Upper lobe of left lung (tissue), 6 donors: ENCODE data around the gene KNDC1. TPM values are rescaled to one million over a fixed set of nuclear protein-coding genes. Genes with fewer than 3 reads are reported as not detected.
A peak's percentile ranks its signal among the peaks of the same experiment; 100 is the strongest.
"Not testable (repeated sequence)": the region's sequence is repeated elsewhere in the genome, so short reads cannot be mapped to it uniquely, and the experiment has no call there.

Source experiments
- ATAC-seq, 2 donors: fragments of 200-7000 bp; cut with Tn5 transposase; one replicate each; pipeline ENCODE4 v1.9.1; 2022; ENCODE audit warnings: mild to moderate bottlenecking in 2 of 2, moderate library complexity in 2 of 2; ENCODE audit not compliant: low FRiP score in 2 of 2
- DNase-seq, 2 donors: peaks; one replicate each; pipeline ENCODE4 v3.0.0-alpha.2; 2019 to 2020
- H3K27ac ChIP-seq, 4 donors: fragments of 200-600 bp; sonication (generic); one replicate each; pipeline ENCODE4 v1.5.1; 2016 to 2019
- H3K27me3 ChIP-seq, 4 donors: fragments of 200-600 bp; sonication (generic); one replicate each; pipeline ENCODE4 v1.5.1; 2017 to 2019
- H3K36me3 ChIP-seq, 4 donors: fragments of 200-600 bp; sonication (generic); one replicate each; pipeline ENCODE4 v1.5.1; 2016 to 2019
- H3K4me1 ChIP-seq, 4 donors: fragments of 200-600 bp; sonication (generic); one replicate each; pipeline ENCODE4 v1.5.1; 2018 to 2019
- H3K4me3 ChIP-seq, 4 donors: fragments of 200-600 bp; sonication (generic); one replicate each; pipeline ENCODE4 v1.5.1; 2017 to 2019; ENCODE audit warnings: mild to moderate bottlenecking in 2 of 4, moderate library complexity in 1 of 4
- H3K9me3 ChIP-seq, 4 donors: fragments of 200-600 bp; sonication (generic); one replicate each; pipeline ENCODE4 v1.5.1; 2018 to 2019
- EP300 ChIP-seq, 4 donors: sonication (generic); formaldehyde crosslinking; IDR thresholded peaks; one replicate each; pipeline ENCODE4 v1.5.1; 2017; ENCODE audit warnings: antibody characterized with exemption in 4 of 4, control low read depth in 2 of 4
- POLR2A ChIP-seq, 4 donors: fragments of 450-650 bp; IDR thresholded peaks; one replicate each; pipeline ENCODE4 v1.5.1; 2016 to 2017; ENCODE audit warnings: antibody characterized with exemption in 4 of 4, mild to moderate bottlenecking in 2 of 4
- POLR2AphosphoS5 ChIP-seq, 2 donors: sonication (generic); formaldehyde crosslinking; IDR thresholded peaks; one replicate each; pipeline ENCODE4 v1.5.1; 2017; ENCODE audit warnings: antibody characterized with exemption in 2 of 2
- WGBS, 2 donors: methylation state at CpG; one replicate each; pipeline ENCODE4 v1.1.5; 2017 to 2018; 5-methylcytosine and 5-hydroxymethylcytosine counted together
- total RNA-seq, 6 donors: library from RNA; depleted of rRNA in 4 of 6; stranded (reverse); fragments of >200 nt in 4 of 6; gene quantifications; one replicate each; pipeline versions ENCODE4 v1.1.0 to v1.2.1, GENCODE V29; 2016 to 2021
- TF ChIP-seq, protein P1 (sequence below), 6 experiments: fragments of 450-650 bp in 4 of 6; fragments of 200-600 bp in 2 of 6; sonication (generic) in 2 of 6; IDR thresholded peaks; one replicate each; pipeline ENCODE4 v1.5.1; 2016 to 2019; ENCODE audit warnings: antibody characterized with exemption in 6 of 6
- donor health status: DM: no; HTN: no; CAD: no; lungs with moderate emphysema.
- donor health status: DM: no; HTN: yes; CAD: no; lungs with severe emphysema.

The KNDC1 gene
- total RNA-seq, 6 donors from 2014 or later: 7.1 to 30.3 (median 15.5) TPM

DNA sequence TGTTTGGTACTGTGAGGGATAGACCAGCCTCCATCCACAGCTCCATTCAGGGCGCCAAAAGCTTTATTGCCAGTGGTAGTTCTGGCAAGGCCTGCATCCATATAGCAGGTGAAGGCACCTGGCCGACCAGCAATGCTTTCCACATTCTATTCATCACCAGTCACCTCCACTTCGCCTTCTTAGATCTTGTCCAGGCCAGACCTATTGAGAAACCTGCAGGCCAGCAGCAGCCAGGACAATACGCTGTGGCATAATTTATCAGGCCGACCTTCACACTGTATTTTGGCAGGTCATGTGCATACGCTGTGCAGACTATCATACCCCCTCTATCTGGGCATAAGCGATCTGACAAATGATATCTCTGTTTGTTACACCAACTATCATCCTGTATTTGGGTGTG, 15.2 kb upstream of the KNDC1 start:
- Histone ChIP-seq H3K27ac (no peak overlapping the region), H3K27me3 (peaks cover 0 to 3% (median 0%) of the 10 kb centered on the region in 4 donors), H3K4me3 (no peak overlapping the region), H3K9me3 (peaks cover 0 to 4% (median 0%) of the 10 kb centered on the region in 4 donors), H3K4me1 (peaks cover 0 to 5% (median 0%) of the 10 kb centered on the region in 4 donors), H3K36me3 (no peaks in the 10 kb centered on the region)
- DNase-seq (peak in 1 of 2 donors; percentile 14), ATAC-seq (no peak)
- 91 to 92% methylated on average over 7 of the region's 7 CpGs for WGBS, 2 donors
- TF ChIP-seq EP300 (IDR thresholded peaks at IDR 0.05): no peak
- no peak for TF ChIP-seq POLR2AphosphoS5 (IDR thresholded peaks at IDR 0.05)
- TF ChIP-seq, protein P1, sequence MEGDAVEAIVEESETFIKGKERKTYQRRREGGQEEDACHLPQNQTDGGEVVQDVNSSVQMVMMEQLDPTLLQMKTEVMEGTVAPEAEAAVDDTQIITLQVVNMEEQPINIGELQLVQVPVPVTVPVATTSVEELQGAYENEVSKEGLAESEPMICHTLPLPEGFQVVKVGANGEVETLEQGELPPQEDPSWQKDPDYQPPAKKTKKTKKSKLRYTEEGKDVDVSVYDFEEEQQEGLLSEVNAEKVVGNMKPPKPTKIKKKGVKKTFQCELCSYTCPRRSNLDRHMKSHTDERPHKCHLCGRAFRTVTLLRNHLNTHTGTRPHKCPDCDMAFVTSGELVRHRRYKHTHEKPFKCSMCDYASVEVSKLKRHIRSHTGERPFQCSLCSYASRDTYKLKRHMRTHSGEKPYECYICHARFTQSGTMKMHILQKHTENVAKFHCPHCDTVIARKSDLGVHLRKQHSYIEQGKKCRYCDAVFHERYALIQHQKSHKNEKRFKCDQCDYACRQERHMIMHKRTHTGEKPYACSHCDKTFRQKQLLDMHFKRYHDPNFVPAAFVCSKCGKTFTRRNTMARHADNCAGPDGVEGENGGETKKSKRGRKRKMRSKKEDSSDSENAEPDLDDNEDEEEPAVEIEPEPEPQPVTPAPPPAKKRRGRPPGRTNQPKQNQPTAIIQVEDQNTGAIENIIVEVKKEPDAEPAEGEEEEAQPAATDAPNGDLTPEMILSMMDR (IDR thresholded peaks at IDR 0.05): no peak
- no peak for TF ChIP-seq POLR2A (IDR thresholded peaks at IDR 0.05)

DNA sequence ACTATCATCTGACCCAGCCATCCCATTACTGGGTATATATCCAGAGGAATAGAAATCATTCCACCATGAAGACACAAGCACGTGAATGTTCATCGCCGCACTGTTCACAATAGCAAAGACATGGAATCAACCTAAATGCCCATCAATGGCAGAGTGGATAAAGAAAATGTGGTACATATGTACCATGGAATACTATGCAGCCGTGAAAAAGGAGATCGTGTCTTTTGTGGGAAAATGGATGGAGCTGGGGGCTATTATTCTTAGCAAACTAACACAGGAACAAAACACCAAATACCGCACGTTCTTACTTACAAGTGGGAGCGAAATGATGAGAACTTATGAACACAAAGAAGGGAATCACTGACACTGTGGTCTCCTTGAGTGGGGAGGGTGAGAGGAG, 9.8 kb upstream of the KNDC1 start:
- no peak for DNase-seq
- Histone ChIP-seq H3K36me3 (no peaks in the 10 kb centered on the region), H3K27me3 (no peaks in the 10 kb centered on the region), H3K4me3 (no peak overlapping the region), H3K9me3 (peaks cover 0 to 4% (median 0%) of the 10 kb centered on the region in 4 donors), H3K27ac (no peak overlapping the region), H3K4me1 (no peaks in the 10 kb centered on the region)
- TF ChIP-seq, protein P1 (IDR thresholded peaks at IDR 0.05): no peak
- TF ChIP-seq POLR2A (IDR thresholded peaks at IDR 0.05) (no peak), POLR2AphosphoS5 (IDR thresholded peaks at IDR 0.05) (no peak), EP300 (IDR thresholded peaks at IDR 0.05) (no peak)
- 95 to 97% methylated on average over 8 of the region's 8 CpGs for WGBS, 2 donors
- ATAC-seq: no peak

DNA sequence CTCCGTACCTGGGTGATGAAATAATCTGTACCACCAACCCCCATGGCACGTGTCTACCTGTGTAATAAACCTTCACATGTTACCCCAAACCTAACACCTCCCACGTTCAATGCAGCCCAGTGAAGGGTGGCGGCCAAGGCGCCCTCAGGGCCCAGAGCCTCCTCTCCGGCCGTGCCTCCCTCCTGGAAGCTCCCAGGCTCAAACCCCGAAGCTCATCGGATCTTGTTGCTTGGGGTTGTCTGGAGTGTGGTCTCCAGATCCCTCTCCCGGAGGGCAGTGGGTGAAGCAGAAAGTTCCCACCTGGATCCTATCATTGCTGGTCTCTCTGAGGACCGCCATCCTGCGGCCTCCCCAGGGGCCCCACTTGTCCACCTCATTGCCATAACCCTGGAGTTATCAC, 9.4 kb upstream of the KNDC1 start:
- no peak overlapping the region for H3K27ac ChIP-seq
- peaks cover 0 to 4% (median 0%) of the 10 kb centered on the region in 4 donors for H3K9me3 ChIP-seq
- DNase-seq: no peak
- 93% methylated on average over 12 of the region's 12 CpGs for WGBS, 2 donors
- H3K36me3 ChIP-seq: no peaks in the 10 kb centered on the region
- no peak for TF ChIP-seq POLR2AphosphoS5 (IDR thresholded peaks at IDR 0.05)
- TF ChIP-seq EP300 (IDR thresholded peaks at IDR 0.05): no peak
- TF ChIP-seq, protein P1 (IDR thresholded peaks at IDR 0.05): no peak
- TF ChIP-seq POLR2A (IDR thresholded peaks at IDR 0.05): no peak
- H3K4me3 ChIP-seq: no peak overlapping the region
- no peaks in the 10 kb centered on the region for H3K27me3 ChIP-seq
- H3K4me1 ChIP-seq: no peaks in the 10 kb centered on the region
- ATAC-seq: peak in 1 of 2 donors; percentile 43

DNA sequence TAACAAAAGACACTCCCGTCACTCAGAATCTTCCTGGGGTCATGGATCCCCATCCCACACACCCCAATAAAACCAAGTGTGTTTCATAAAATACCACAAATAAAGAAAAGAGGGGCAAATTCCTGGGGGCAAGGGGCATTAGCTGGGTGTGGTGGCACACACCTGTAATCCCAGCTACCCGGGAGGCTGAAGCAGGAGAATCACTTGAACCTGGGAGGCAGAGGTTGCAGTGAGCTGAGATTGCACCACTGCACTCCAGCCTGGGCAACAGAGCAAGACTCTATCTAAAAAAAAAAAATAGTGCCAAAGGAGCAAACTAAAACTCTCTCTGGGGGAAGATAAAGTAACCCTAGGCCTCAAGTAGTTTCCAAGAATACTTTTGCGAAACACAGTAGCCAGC, 8.9 kb upstream of the KNDC1 start:
- not testable (repeated sequence) for H3K27ac ChIP-seq, H3K4me1 ChIP-seq, ATAC-seq, H3K36me3 ChIP-seq, H3K9me3 ChIP-seq, H3K27me3 ChIP-seq, DNase-seq, H3K4me3 ChIP-seq
- 85 to 92% methylated on average over 3 of the region's 3 CpGs for WGBS, 2 donors

DNA sequence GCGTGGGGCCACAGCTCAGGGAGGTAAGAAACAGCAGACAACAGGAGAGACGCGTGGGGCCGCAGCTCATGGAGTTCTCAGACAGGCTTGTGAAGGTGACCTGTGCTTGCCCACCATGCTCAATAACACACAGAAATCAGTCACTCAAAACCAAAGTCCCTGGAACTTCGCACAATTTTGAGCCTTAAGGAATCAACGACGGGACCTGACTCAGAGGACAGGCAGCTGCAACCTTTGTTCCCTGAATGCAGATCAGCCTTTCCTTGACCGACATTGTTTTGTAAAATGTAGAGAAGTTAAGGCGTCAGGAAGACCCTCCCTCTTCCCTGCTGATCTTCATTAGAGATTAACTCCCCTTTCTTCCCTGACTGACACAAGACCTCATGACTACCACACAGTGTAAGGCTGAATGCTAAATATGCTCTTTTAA, 8.5 kb upstream of the KNDC1 start:
- H3K9me3 ChIP-seq: peaks cover 0 to 4% (median 0%) of the 10 kb centered on the region in 4 donors
- no peak for TF ChIP-seq EP300 (IDR thresholded peaks at IDR 0.05)
- H3K4me3 ChIP-seq: no peak overlapping the region
- ATAC-seq: no peak
- no peak for DNase-seq
- WGBS, 2 donors: 26 to 47% methylated on average over 9 of the region's 9 CpGs
- H3K4me1 ChIP-seq: no peaks in the 10 kb centered on the region
- no peaks in the 10 kb centered on the region for H3K27me3 ChIP-seq
- no peak overlapping the region for H3K27ac ChIP-seq
- H3K36me3 ChIP-seq: no peaks in the 10 kb centered on the region

DNA sequence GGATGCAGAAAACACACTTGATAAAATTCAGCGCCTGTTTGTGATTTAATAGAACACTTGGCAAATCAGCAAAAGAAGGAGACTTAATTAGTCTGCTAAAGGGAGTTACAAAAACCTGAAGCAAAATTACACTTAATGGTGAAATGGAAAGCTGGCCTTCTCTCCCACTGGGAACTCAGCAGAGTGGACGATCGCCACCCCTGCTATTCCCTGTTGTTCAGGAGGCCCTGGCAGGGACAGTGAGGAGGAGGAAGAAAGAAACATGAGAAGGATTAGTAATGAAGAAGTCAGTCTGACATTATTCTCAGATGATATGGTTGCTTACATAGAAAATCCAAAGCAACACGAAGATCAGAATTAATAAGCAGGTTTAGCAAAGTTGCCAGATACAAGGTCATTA, 5.6 kb upstream of the KNDC1 start:
- Histone ChIP-seq H3K36me3 (no peaks in the 10 kb centered on the region), H3K27me3 (no peaks in the 10 kb centered on the region), H3K9me3 (no peaks in the 10 kb centered on the region), H3K27ac (no peak overlapping the region), H3K4me3 (no peak overlapping the region), H3K4me1 (peaks cover 0 to 5% (median 2%) of the 10 kb centered on the region in 4 donors)
- ATAC-seq: no peak
- DNase-seq: no peak
- WGBS, 2 donors: 82 to 94% methylated on average over 4 of the region's 4 CpGs
- TF ChIP-seq, protein P1 (IDR thresholded peaks at IDR 0.05): no peak
- TF ChIP-seq EP300 (IDR thresholded peaks at IDR 0.05) (no peak), POLR2A (IDR thresholded peaks at IDR 0.05) (no peak), POLR2AphosphoS5 (IDR thresholded peaks at IDR 0.05) (no peak)
